HFF-Myc (cell line): ENCODE results near the gene PPP4R3C.
"Not testable (repeated sequence)": the region's sequence is repeated elsewhere in the genome, so short reads cannot be mapped to it uniquely, and the experiment has no call there.

Experiments used
- DNase-seq: peaks from one replicate; pipeline ENCODE4 v3.0.0-alpha.2; 2011; ENCODE audit warnings: low read depth; ENCODE audit errors: extremely low read depth
- H3K4me3 ChIP-seq: replicated peaks from 2 replicates; pipeline ENCODE4 v1.5.1; 2011; ENCODE audit warnings: low read depth, mild to moderate bottlenecking, control low read depth, low read length
- CTCF ChIP-seq: IDR thresholded peaks from 2 replicates; pipeline ENCODE4 v1.5.1; 2012; ENCODE audit warnings: mild to moderate bottlenecking, low read depth, low read length, control low read depth; ENCODE audit errors: missing control alignments

The PPP4R3C gene

GRCh38 chrX:27445438-27445837, 17.7 kb downstream of the PPP4R3C start:
- no peak for DNase-seq
- TF ChIP-seq CTCF, result no peak
- no peak overlapping the region for H3K4me3 ChIP-seq

- no peak for DNase-seq
- no peak overlapping the region for H3K4me3 ChIP-seq
- no peak for TF ChIP-seq CTCF
These were observed 18.8 kb downstream of the PPP4R3C start for GRCh38 chrX:27444093-27444908.

GRCh38 chrX:27442392-27442791, 20.7 kb downstream of the PPP4R3C start:
- not testable (repeated sequence) for DNase-seq

GRCh38 chrX:27439771-27440170, 23.4 kb downstream of the PPP4R3C start:
- H3K4me3 ChIP-seq, result no peak overlapping the region
- DNase-seq, result no peak
- no peak for TF ChIP-seq CTCF

More at GRCh38 chrX:27442392-27442791, 20.7 kb downstream of the PPP4R3C start:
- H3K4me3 ChIP-seq, result not testable (repeated sequence)

- H3K4me3 ChIP-seq, result no peak overlapping the region
- no peak for DNase-seq
- TF ChIP-seq CTCF, result no peak
These were observed 24.2 kb downstream of the PPP4R3C start for GRCh38 chrX:27438937-27439336.

- no peak for DNase-seq
- no peak for TF ChIP-seq CTCF
- no peak overlapping the region for H3K4me3 ChIP-seq
These were observed 28.1 kb downstream of the PPP4R3C start for GRCh38 chrX:27435031-27435430.
